LNCaP clone FGC (cell line): ENCODE measurements around the gene SPR.

Source experiments
- DNase-seq: peaks from one replicate; pipeline ENCODE4 v3.0.0-alpha.2; 2011; ENCODE audit warnings: low read depth
- H3K4me3 ChIP-seq: 2 replicates; pipeline ENCODE4 v1.5.1; 2011; ENCODE audit warnings: mild to moderate bottlenecking, low read depth, low read length, control low read depth
- CTCF ChIP-seq: IDR thresholded peaks from 2 replicates; pipeline ENCODE4 v1.5.1; 2012; ENCODE audit warnings: mild to moderate bottlenecking; ENCODE audit not compliant: control insufficient read depth, insufficient read depth; ENCODE audit errors: extremely low read depth

SPR gene

GRCh38 chr2:72938455-72938854 is 51.2 kb downstream of the SPR start:
- TF ChIP-seq CTCF = no peak
- no peak overlapping the region for H3K4me3 ChIP-seq
- no peak for DNase-seq

GRCh38 chr2:72940361-72940760 is 53.2 kb downstream of the SPR start:
- no peak for TF ChIP-seq CTCF
- H3K4me3 ChIP-seq = no peak overlapping the region
- no peak for DNase-seq

- no peak overlapping the region for H3K4me3 ChIP-seq
- TF ChIP-seq CTCF = no peak
- no peak for DNase-seq
Measured at GRCh38 chr2:72940786-72941185, 53.6 kb downstream of the SPR start.
